Measurements from ENCODE around the gene FBLN7. TPM values are rescaled to one million over a fixed set of nuclear protein-coding genes. Genes with fewer than 3 reads are reported as not detected.

FBLN7 gene, protein sequence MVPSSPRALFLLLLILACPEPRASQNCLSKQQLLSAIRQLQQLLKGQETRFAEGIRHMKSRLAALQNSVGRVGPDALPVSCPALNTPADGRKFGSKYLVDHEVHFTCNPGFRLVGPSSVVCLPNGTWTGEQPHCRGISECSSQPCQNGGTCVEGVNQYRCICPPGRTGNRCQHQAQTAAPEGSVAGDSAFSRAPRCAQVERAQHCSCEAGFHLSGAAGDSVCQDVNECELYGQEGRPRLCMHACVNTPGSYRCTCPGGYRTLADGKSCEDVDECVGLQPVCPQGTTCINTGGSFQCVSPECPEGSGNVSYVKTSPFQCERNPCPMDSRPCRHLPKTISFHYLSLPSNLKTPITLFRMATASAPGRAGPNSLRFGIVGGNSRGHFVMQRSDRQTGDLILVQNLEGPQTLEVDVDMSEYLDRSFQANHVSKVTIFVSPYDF
- total RNA-seq (1 to 10 TPM; 2.6 to 3.1 TPM), polyA plus RNA-seq (ENCODE audit: insufficient read length in 6 of 6) (10 to 100 TPM; 10.6 to 19.1 (median 13.6) TPM)
- long read RNA-seq, donor 1, partial matches to known transcripts: 0 of 2 reads
- long read RNA-seq, donor 1, other reads (novel, unspliced or antisense): 0 of 2 reads
- long read RNA-seq, donor 2, partial matches to known transcripts: 0 of 3 reads
- long read RNA-seq, donor 2, other reads (novel, unspliced or antisense): 0 of 3 reads
- long read RNA-seq, donor 3, partial matches to known transcripts: 0 of 2 reads
- long read RNA-seq, donor 3, other reads (novel, unspliced or antisense): 0 of 2 reads
- long read RNA-seq, donor 4: 0 reads
- long read RNA-seq, donor 5, partial matches to known transcripts: 0 of 2 reads
- long read RNA-seq, donor 5, other reads (novel, unspliced or antisense): 0 of 2 reads
- long read RNA-seq, donor 6, partial matches to known transcripts: 21 of 25 reads
- long read RNA-seq, donor 6, other reads (novel, unspliced or antisense): 0 of 25 reads
- long read RNA-seq, donor 7, partial matches to known transcripts: 7 of 11 reads
- long read RNA-seq, donor 7, other reads (novel, unspliced or antisense): 0 of 11 reads
- long read RNA-seq, donor 8, partial matches to known transcripts: 16 of 17 reads
- long read RNA-seq, donor 8, other reads (novel, unspliced or antisense): 0 of 17 reads
- long read RNA-seq, donor 9: 0 reads
- long read RNA-seq, donor 10: 0 reads
- long read RNA-seq, donor 11, partial matches to known transcripts: 29 of 29 reads
- long read RNA-seq, donor 11, other reads (novel, unspliced or antisense): 0 of 29 reads
- long read RNA-seq, donor 12: 0 reads

DNA sequence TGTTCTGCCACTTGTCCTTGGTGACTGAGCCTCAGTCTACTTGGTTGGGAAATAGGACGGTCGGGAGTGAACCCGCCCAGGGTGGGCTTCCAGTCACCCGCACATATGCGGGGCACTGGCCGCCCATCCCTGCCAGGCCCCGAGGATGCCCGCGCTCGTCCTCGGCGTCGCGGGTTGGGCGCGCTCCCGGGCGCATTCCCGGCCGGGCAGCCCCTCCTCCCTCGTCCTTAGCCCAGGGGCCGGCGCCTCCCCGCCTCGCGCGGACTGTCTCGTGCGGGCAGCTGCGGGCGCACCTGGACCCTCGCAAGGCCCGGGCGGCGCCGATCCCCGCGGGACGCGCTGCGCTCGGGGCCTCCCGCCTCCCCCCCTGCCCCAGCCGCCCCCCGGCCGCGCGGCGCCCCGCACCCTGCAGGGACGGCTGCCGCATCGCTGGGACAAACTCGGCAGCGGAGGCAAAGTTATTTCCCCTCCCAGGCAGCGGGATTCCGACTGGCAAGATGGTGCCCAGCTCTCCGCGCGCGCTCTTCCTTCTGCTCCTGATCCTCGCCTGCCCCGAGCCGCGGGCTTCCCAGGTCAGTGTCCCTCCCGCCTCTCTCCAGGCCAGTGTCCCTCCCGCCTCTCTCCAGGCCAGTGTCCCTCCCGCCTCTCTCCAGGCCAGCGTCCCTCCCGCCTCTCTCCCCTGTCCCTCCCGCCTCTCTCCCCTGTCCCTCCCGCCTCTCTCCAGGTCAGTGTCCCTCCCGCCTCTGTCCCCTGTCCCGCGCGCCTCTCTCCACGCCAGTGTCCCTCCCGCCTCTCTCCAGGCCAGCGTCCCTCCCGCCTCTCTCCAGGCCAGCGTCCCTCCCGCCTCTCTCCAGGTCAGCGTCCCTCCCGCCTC, at the start of gene FBLN7:
TSS of gene FBLN7 (plus strand) at position 227 of the 874 bp plus-strand sequence. CDS start at position 498, 271 bp downstream.
- intact Hi-C loops (cut with DNase I): no loop called here
- Histone ChIP-seq H3K27ac (no peak within 1 kb of the TSS), H3K36me3 (no peaks in the 10 kb centered on the region), H3K4me1 (peaks cover 0 to 11% of the 10 kb centered on the region in 2 donors), H3K27me3 (peaks cover 5 to 34% of the 10 kb centered on the region in 2 donors), H3K9me3 (no peaks in the 10 kb centered on the region), H3K4me3 (peak within 1 kb of the TSS; percentile 34 to 47)
- no peak for TF ChIP-seq CTCF (IDR thresholded peaks at IDR 0.05)
- DNase-seq (peak in 3 of 4 donors; percentile 16 to 77 (median 30)), ATAC-seq (peak; percentile 66)

DNA sequence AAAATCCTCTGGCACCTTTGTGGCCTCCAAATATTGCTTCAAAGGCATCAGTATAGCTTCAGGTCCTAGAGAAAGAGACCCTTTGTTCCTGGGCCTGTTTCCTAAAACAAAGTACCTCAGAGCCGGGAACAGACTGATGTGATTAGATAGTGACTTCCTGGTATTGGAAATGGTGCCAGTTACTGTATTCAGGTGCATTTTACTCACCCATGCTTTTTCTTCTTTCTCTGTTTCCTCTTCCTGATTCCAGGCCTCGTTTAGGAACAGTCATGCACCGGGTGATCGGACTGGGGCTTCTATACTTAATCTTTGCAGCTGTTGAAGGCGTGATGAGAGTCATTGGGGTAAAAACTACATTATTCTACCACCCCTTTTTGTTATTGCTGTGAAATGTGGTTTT, 48.8 kb upstream of the FBLN7 start:
- intact Hi-C loops (cut with DNase I): no loop called here
- H3K27me3 ChIP-seq: no peaks in the 10 kb centered on the region
- peaks cover 0 to 70% of the 10 kb centered on the region in 2 donors for H3K36me3 ChIP-seq

GRCh38 chr2:112092286-112093041, 45.7 kb upstream of the FBLN7 start:
- DNase-seq (no peak), ATAC-seq (peak; percentile 53)
- H3K36me3 ChIP-seq: peaks cover 0 to 61% of the 10 kb centered on the region in 2 donors
- no peak overlapping the region for H3K4me3 ChIP-seq
- no peaks in the 10 kb centered on the region for H3K27me3 ChIP-seq
- H3K9me3 ChIP-seq: no peaks in the 10 kb centered on the region
- intact Hi-C loops (cut with DNase I): no loop called here
- H3K27ac ChIP-seq: peak overlapping the region; percentile 50 to 60
- no peak for TF ChIP-seq CTCF (IDR thresholded peaks at IDR 0.05)
- H3K4me1 ChIP-seq: peaks cover 0 to 15% of the 10 kb centered on the region in 2 donors

More for the DNA sequence above, 48.8 kb upstream of the FBLN7 start:
- H3K9me3 ChIP-seq: no peaks in the 10 kb centered on the region
- no peak for TF ChIP-seq CTCF (IDR thresholded peaks at IDR 0.05)
- peaks cover 0 to 8% of the 10 kb centered on the region in 2 donors for H3K4me1 ChIP-seq
- no peak overlapping the region for H3K27ac ChIP-seq
- DNase-seq: no peak
- ATAC-seq: no peak
- H3K4me3 ChIP-seq: no peak overlapping the region

- H3K27ac ChIP-seq: peak overlapping the region; percentile 50 to 60
Measured at GRCh38 chr2:112093216-112093615, 45.0 kb upstream of the FBLN7 start.

More at GRCh38 chr2:112093216-112093615, 45.0 kb upstream of the FBLN7 start:
- no peak overlapping the region for H3K4me3 ChIP-seq
- no peak for TF ChIP-seq CTCF (IDR thresholded peaks at IDR 0.05)
- ATAC-seq: no peak
- peak in 1 of 4 donors; percentile 19 for DNase-seq
- H3K9me3 ChIP-seq: no peaks in the 10 kb centered on the region
- peaks cover 0 to 15% of the 10 kb centered on the region in 2 donors for H3K4me1 ChIP-seq
- no peaks in the 10 kb centered on the region for H3K27me3 ChIP-seq
- intact Hi-C loops (cut with DNase I): no loop called here
- peaks cover 0 to 61% of the 10 kb centered on the region in 2 donors for H3K36me3 ChIP-seq

Data from left lung (tissue), 14 donors.